Keratinocyte (primary cell): Measurements from ENCODE around the gene CACNG4.

Experiments used
- EZH2 ChIP-seq: IDR thresholded peaks from one replicate; pipeline ENCODE4 v1.6.1; 2012; ENCODE audit warnings: inconsistent platforms, mild to moderate bottlenecking, low read length, moderate library complexity
- TF ChIP-seq, protein P1 (sequence below), 3 experiments: IDR thresholded peaks in 1 of 3; conservative IDR thresholded peaks in 1 of 3; optimal IDR thresholded peaks in 1 of 3; 2 replicates in 2 of 3; 3 replicates in 1 of 3; pipeline versions ENCODE3 to v1.5.1; 2011; ENCODE audit warnings: low read length in 3 of 3, mild to moderate bottlenecking in 3 of 3, moderate library complexity in 2 of 3, control low read depth in 1 of 3, inconsistent platforms in 1 of 3; ENCODE audit not compliant: insufficient read depth in 2 of 3; ENCODE audit errors: extremely low read depth in 1 of 3

DNA sequence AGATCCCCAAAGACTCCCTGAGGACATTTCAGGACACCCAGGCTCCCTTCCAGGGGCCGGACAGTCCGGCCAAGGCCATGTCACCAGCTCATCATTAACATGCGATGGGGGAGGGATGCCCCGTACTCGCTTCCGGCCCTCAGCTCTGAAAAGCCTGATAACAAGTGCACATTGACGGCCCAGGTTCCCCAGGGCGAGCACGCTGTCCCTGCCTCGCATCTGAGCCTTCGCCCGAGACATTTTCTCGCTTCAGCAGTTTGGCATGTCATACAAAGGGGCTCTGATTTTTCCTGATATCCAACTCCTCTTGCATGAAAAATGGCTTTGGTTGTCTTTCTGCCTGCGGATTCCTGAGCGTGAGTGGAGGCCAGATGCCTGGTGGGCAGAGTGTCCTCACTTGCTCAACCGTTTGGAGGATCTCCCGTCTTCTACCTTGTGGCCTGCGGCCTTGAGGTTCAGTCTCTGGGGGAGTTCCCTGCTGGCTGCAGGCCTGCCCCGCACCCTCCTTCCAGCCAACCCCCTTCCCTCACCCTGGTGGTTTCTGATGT is 14.1 kb downstream of the CACNG4 start:
- TF ChIP-seq, protein P1, sequence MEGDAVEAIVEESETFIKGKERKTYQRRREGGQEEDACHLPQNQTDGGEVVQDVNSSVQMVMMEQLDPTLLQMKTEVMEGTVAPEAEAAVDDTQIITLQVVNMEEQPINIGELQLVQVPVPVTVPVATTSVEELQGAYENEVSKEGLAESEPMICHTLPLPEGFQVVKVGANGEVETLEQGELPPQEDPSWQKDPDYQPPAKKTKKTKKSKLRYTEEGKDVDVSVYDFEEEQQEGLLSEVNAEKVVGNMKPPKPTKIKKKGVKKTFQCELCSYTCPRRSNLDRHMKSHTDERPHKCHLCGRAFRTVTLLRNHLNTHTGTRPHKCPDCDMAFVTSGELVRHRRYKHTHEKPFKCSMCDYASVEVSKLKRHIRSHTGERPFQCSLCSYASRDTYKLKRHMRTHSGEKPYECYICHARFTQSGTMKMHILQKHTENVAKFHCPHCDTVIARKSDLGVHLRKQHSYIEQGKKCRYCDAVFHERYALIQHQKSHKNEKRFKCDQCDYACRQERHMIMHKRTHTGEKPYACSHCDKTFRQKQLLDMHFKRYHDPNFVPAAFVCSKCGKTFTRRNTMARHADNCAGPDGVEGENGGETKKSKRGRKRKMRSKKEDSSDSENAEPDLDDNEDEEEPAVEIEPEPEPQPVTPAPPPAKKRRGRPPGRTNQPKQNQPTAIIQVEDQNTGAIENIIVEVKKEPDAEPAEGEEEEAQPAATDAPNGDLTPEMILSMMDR (optimal IDR thresholded peaks at IDR 0.05 in 1 of 3, IDR thresholded peaks at IDR 0.05 in 1 of 3, conservative IDR thresholded peaks at IDR 0.05 in 1 of 3; ENCODE audit: extremely low read depth in 1 of 3, insufficient read depth in 2 of 3, low read length in 3 of 3), result no peak
- no peak for TF ChIP-seq EZH2
